Kidney epithelial cell (primary cell): ENCODE results near the gene BCL2L12. TPM values are rescaled to one million over a fixed set of nuclear protein-coding genes. Genes with fewer than 3 reads are reported as not detected.

Source experiments
- DNase-seq: peaks from one replicate; pipeline ENCODE4 v3.0.0-alpha.2; 2010; ENCODE audit warnings: low read depth
- H3K27me3 ChIP-seq: 2 replicates; pipeline ENCODE4 v1.6.0; 2011; ENCODE audit warnings: low read length; ENCODE audit not compliant: control insufficient read depth, insufficient read depth
- H3K36me3 ChIP-seq: 2 replicates; pipeline ENCODE4 v1.5.1; 2011; ENCODE audit warnings: low read length; ENCODE audit not compliant: control insufficient read depth, insufficient read depth
- H3K4me3 ChIP-seq: 2 replicates; pipeline ENCODE4 v1.5.1; 2011; ENCODE audit warnings: low read depth, mild to moderate bottlenecking, control low read depth, low read length
- total RNA-seq: library from RNA; depleted of rRNA; stranded (reverse); fragments of >200 nt; gene quantifications from 2 replicates; pipeline ENCODE4 v1.2.3, GENCODE V29; 2015
- TF ChIP-seq, protein P1 (sequence below): IDR thresholded peaks from 2 replicates; pipeline ENCODE4 v1.5.1; 2011; ENCODE audit warnings: mild to moderate bottlenecking, moderate library complexity, low read length, control low read depth, inconsistent platforms; ENCODE audit not compliant: insufficient read depth, poor library complexity, severe bottlenecking

BCL2L12 gene
- total RNA-seq, 1 donor from 2014 or later = 13.9 TPM

DNA sequence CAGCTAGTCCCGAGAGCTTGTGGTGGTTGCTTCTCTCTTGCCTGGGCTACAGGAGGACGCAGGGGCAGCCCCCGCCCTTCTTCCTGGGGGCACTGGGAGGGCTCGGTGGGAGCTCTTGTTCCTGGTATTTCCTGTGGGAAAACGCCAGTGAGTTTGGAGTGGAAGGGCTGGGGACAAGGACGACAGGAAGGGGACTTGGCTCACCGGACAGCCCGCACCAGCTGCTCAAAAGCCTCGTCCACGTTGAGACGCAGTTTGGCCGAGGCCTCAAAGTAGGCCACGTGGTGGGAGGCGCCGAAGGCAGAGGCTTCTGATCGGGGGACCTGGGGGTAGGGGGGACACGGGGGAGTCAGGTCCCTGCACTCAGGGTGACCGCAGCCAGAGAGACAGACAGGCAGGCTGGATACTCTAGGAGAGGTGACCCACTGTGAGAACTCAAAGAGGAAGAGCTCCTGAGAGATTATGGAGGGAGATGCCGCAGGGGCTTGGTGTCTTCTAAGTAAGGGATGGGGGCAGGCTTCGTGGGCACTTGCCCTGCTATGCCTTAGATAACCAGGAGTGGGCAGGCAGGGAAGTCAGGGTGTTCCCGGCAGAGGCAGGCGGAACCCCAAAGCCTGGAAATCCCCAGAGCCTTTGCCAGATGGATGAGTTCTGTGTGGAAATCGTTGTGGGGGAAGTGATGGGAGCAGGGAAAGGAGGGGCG is 30.1 kb upstream of the BCL2L12 start:
- no peak overlapping the region for H3K4me3 ChIP-seq
- H3K27me3 ChIP-seq = no peaks in the 10 kb centered on the region
- H3K36me3 ChIP-seq = no peaks in the 10 kb centered on the region
- no peak for DNase-seq
- TF ChIP-seq, protein P1, sequence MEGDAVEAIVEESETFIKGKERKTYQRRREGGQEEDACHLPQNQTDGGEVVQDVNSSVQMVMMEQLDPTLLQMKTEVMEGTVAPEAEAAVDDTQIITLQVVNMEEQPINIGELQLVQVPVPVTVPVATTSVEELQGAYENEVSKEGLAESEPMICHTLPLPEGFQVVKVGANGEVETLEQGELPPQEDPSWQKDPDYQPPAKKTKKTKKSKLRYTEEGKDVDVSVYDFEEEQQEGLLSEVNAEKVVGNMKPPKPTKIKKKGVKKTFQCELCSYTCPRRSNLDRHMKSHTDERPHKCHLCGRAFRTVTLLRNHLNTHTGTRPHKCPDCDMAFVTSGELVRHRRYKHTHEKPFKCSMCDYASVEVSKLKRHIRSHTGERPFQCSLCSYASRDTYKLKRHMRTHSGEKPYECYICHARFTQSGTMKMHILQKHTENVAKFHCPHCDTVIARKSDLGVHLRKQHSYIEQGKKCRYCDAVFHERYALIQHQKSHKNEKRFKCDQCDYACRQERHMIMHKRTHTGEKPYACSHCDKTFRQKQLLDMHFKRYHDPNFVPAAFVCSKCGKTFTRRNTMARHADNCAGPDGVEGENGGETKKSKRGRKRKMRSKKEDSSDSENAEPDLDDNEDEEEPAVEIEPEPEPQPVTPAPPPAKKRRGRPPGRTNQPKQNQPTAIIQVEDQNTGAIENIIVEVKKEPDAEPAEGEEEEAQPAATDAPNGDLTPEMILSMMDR = peak; percentile 3

DNA sequence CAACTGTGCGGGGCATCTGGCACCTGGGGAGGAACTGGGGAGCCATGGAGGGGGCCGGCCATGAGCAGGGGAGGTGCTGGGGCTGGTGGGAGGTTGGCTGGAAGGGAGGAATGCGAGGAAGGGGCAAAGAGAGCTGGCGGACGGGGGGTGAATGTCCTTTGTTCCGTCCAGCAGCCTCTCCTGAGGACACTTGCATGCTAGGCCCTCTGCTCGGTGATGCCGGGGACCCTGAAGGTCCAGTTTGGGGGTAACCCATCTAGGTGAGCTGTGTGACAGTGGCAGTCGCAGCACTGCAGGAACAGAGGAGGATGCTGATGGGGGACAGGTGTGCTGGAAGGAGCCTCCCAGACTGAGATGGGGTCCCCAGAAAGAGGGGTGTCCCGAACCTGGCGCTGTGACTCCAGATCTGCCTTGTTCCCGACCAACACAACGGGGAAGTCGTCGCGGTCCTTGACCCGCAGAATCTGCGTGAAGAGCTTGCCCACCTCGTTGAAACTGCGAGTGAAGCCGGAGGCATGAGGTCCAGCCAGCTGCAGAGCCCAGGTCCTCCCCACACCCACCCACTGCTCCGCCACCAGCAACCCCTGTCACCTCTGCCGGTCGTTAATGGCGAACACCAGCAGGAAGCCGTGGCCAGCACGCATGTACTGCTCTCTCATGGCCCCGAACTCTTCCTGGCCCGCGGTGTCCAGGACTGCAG is 29.4 kb upstream of the BCL2L12 start:
- H3K27me3 ChIP-seq = no peaks in the 10 kb centered on the region
- TF ChIP-seq, protein P1 = no peak
- DNase-seq = no peak
- no peaks in the 10 kb centered on the region for H3K36me3 ChIP-seq
- no peak overlapping the region for H3K4me3 ChIP-seq

- H3K4me3 ChIP-seq = peak overlapping the region; percentile 23
- H3K27me3 ChIP-seq = no peaks in the 10 kb centered on the region
- TF ChIP-seq, protein P1 = no peak
- DNase-seq = no peak
- no peaks in the 10 kb centered on the region for H3K36me3 ChIP-seq
These were observed 27.7 kb upstream of the BCL2L12 start for GRCh38 chr19:49637821-49638738.

DNA sequence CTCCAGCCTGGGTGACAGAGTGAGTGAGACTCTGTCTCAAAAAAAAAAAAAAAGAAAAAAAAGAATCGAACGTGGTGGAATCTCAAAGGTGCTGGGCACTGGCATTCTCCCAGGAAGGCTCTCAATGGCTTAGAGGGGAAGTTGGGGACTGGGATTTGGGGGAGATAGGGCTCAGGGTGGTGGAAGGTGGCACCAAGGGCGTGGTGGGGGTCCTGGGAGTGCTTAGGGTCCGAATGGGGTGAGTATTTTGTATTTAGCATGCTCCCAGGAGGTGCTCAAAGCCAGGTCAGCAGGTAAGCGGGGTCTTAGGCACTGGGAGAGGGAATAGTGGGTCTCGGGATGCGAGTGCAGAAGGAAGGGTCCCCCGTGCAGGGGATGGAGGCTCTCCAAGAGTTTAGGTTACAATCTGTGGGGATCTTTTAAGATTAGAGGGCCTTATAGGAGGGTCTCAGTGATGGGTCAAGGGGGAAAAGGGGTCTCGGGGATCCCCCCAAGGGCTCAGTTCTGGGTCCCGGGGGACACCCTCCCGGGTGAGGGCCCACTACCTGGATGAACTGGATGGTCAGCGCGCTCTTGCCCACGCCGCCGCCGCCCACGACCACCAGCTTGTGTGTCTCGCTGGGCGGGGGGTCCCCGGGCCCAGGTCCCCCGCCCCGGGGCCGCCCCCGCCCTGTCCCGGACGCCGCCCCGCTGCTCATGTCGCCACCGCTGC is 26.2 kb upstream of the BCL2L12 start:
- TF ChIP-seq, protein P1 = no peak
- DNase-seq = no peak
- Histone ChIP-seq H3K36me3 (no peaks in the 10 kb centered on the region), H3K4me3 (peak overlapping the region; percentile 68), H3K27me3 (no peaks in the 10 kb centered on the region)

GRCh38 chr19:49640113-49640898 is 25.4 kb upstream of the BCL2L12 start, which contains the start of gene RRAS:
RRAS (minus strand) TSS chr19:49640143; CDS start chr19:49640098, 45 bp downstream.
- Histone ChIP-seq H3K4me3 (peak within 1 kb of the TSS; percentile 68), H3K36me3 (peaks cover 1% of the 10 kb centered on the region), H3K27me3 (no peaks in the 10 kb centered on the region)
- peak; percentile 99 for DNase-seq
- TF ChIP-seq, protein P1 = no peak
